HG02885 (cell line): ENCODE results near the gene MEN1.

ENCODE experiments used
- ATAC-seq: cut with Tn5 transposase; IDR thresholded peaks from one replicate; pipeline ENCODE4 v1.9.1; 2021; ENCODE audit warnings: mild to moderate bottlenecking; ENCODE audit not compliant: unreplicated experiment, poor library complexity

MEN1 gene

GRCh38 chr11:64803158-64803845 lies 7.0 kb downstream of the MEN1 start, which contains the start of gene MAP4K2:
MAP4K2 (minus strand) TSS chr11:64803214; CDS start chr11:64803149, 65 bp downstream.
- ATAC-seq = peak; percentile 80

- peak; percentile 26 for ATAC-seq
Measured at GRCh38 chr11:64802370-64803157, 7.8 kb downstream of the MEN1 start.

GRCh38 chr11:64801561-64802369 lies 8.6 kb downstream of the MEN1 start:
- no peak for ATAC-seq

- no peak for ATAC-seq
Measured at GRCh38 chr11:64801158-64801464, 9.2 kb downstream of the MEN1 start.

GRCh38 chr11:64800303-64801157 lies 9.8 kb downstream of the MEN1 start:
- ATAC-seq = no peak

- no peak for ATAC-seq
Measured at GRCh38 chr11:64799623-64800302, 10.6 kb downstream of the MEN1 start.

GRCh38 chr11:64799256-64799622 lies 11.1 kb downstream of the MEN1 start:
- no peak for ATAC-seq

- ATAC-seq = no peak
Measured at GRCh38 chr11:64796757-64797541, 13.4 kb downstream of the MEN1 start.

- ATAC-seq = no peak
Measured at GRCh38 chr11:64796047-64796756, 14.1 kb downstream of the MEN1 start.

- no peak for ATAC-seq
Measured at GRCh38 chr11:64794526-64794925, 15.8 kb downstream of the MEN1 start.

GRCh38 chr11:64793271-64794160 lies 16.8 kb downstream of the MEN1 start:
- ATAC-seq = no peak

- no peak for ATAC-seq
Measured at GRCh38 chr11:64792482-64792881, 17.9 kb downstream of the MEN1 start.

- ATAC-seq = no peak
Measured at GRCh38 chr11:64791781-64792291, 18.5 kb downstream of the MEN1 start.

- ATAC-seq = no peak
Measured at GRCh38 chr11:64790205-64791095, 19.9 kb downstream of the MEN1 start.

GRCh38 chr11:64789331-64790204 lies 20.8 kb downstream of the MEN1 start:
- ATAC-seq = no peak
